ENCODE data around the gene TOPAZ1. TPM values are rescaled to one million over a fixed set of nuclear protein-coding genes. Genes with fewer than 3 reads are reported as not detected.

Gene TOPAZ1
- total and polyA plus RNA-seq, 9 of the 15 experiments (the other 6 are each of a cell fraction or from before 2014, with no cell fraction given): 0.01 TPM; not detected in 8

DNA sequence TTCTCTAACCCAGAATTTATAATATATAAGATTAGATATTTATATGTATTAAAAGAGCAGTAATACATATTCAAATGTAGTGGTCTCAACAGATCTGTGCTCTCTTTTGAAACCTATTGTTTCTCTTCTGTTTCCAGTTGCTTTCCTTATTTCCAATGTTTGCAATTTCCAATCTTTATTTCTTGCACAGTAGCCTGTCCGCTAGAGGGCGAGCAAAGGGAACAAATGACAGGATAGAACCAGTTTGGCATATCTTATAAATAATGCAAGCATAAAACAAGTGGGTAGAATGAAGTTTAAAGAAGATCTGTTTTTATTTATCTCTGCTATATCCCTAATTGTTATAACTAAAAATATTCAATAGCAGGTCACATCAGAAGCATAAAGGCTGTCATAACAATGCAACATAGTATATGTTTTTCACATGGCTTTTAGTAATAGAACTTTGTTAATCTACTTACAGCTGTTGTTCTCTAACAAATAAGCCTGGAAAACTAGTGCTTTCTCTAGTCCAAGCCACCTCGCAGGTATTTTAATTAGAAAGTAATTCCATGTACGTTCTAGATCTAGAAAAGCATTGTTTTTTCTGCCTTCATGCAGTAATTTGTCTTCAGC is 81.8 kb downstream of the TOPAZ1 start (continued):
- TF ChIP-seq, protein P1, sequence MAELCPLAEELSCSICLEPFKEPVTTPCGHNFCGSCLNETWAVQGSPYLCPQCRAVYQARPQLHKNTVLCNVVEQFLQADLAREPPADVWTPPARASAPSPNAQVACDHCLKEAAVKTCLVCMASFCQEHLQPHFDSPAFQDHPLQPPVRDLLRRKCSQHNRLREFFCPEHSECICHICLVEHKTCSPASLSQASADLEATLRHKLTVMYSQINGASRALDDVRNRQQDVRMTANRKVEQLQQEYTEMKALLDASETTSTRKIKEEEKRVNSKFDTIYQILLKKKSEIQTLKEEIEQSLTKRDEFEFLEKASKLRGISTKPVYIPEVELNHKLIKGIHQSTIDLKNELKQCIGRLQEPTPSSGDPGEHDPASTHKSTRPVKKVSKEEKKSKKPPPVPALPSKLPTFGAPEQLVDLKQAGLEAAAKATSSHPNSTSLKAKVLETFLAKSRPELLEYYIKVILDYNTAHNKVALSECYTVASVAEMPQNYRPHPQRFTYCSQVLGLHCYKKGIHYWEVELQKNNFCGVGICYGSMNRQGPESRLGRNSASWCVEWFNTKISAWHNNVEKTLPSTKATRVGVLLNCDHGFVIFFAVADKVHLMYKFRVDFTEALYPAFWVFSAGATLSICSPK (IDR thresholded peaks at IDR 0.05; ENCODE audit: borderline replicate concordance): no peak
- TF ChIP-seq SMC3 (conservative IDR thresholded peaks at IDR 0.05; ENCODE audit: insufficient read depth, low read depth, low read length) (peak; percentile 84), ZNF124 (CRISPR knock-in tag; IDR thresholded peaks at IDR 0.05) (no peak), RFX7 (CRISPR knock-in tag; IDR thresholded peaks at IDR 0.05) (no peak), IFI16 (CRISPR knock-in tag; IDR thresholded peaks at IDR 0.05) (no peak), NFIC (IDR thresholded peaks at IDR 0.05) (0 out of 2 replicates have a peak, but pooled peaks have one; percentile 18), GATAD2B (IDR thresholded peaks at IDR 0.05; ENCODE audit: borderline replicate concordance) (0 out of 2 replicates have a peak, but pooled peaks have one; percentile 39), ZNF778 (CRISPR knock-in tag; IDR thresholded peaks at IDR 0.05) (no peak), ZNF408 (CRISPR knock-in tag; IDR thresholded peaks at IDR 0.05; ENCODE audit: low read depth) (no peak)
- TF ChIP-seq, protein P2, sequence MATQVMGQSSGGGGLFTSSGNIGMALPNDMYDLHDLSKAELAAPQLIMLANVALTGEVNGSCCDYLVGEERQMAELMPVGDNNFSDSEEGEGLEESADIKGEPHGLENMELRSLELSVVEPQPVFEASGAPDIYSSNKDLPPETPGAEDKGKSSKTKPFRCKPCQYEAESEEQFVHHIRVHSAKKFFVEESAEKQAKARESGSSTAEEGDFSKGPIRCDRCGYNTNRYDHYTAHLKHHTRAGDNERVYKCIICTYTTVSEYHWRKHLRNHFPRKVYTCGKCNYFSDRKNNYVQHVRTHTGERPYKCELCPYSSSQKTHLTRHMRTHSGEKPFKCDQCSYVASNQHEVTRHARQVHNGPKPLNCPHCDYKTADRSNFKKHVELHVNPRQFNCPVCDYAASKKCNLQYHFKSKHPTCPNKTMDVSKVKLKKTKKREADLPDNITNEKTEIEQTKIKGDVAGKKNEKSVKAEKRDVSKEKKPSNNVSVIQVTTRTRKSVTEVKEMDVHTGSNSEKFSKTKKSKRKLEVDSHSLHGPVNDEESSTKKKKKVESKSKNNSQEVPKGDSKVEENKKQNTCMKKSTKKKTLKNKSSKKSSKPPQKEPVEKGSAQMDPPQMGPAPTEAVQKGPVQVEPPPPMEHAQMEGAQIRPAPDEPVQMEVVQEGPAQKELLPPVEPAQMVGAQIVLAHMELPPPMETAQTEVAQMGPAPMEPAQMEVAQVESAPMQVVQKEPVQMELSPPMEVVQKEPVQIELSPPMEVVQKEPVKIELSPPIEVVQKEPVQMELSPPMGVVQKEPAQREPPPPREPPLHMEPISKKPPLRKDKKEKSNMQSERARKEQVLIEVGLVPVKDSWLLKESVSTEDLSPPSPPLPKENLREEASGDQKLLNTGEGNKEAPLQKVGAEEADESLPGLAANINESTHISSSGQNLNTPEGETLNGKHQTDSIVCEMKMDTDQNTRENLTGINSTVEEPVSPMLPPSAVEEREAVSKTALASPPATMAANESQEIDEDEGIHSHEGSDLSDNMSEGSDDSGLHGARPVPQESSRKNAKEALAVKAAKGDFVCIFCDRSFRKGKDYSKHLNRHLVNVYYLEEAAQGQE (IDR thresholded peaks at IDR 0.05; ENCODE audit: borderline replicate concordance): peak; percentile 94
- TF ChIP-seq, protein P2 (CRISPR knock-in tag; IDR thresholded peaks at IDR 0.05; ENCODE audit: low read depth): no peak
- TF ChIP-seq, protein P3, sequence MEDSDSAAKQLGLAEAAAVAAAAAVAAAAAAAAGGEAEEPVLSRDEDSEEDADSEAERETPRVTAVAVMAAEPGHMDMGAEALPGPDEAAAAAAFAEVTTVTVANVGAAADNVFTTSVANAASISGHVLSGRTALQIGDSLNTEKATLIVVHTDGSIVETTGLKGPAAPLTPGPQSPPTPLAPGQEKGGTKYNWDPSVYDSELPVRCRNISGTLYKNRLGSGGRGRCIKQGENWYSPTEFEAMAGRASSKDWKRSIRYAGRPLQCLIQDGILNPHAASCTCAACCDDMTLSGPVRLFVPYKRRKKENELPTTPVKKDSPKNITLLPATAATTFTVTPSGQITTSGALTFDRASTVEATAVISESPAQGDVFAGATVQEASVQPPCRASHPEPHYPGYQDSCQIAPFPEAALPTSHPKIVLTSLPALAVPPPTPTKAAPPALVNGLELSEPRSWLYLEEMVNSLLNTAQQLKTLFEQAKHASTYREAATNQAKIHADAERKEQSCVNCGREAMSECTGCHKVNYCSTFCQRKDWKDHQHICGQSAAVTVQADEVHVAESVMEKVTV (CRISPR knock-in tag; IDR thresholded peaks at IDR 0.05): peak; percentile 86
- TF ChIP-seq, protein P4, sequence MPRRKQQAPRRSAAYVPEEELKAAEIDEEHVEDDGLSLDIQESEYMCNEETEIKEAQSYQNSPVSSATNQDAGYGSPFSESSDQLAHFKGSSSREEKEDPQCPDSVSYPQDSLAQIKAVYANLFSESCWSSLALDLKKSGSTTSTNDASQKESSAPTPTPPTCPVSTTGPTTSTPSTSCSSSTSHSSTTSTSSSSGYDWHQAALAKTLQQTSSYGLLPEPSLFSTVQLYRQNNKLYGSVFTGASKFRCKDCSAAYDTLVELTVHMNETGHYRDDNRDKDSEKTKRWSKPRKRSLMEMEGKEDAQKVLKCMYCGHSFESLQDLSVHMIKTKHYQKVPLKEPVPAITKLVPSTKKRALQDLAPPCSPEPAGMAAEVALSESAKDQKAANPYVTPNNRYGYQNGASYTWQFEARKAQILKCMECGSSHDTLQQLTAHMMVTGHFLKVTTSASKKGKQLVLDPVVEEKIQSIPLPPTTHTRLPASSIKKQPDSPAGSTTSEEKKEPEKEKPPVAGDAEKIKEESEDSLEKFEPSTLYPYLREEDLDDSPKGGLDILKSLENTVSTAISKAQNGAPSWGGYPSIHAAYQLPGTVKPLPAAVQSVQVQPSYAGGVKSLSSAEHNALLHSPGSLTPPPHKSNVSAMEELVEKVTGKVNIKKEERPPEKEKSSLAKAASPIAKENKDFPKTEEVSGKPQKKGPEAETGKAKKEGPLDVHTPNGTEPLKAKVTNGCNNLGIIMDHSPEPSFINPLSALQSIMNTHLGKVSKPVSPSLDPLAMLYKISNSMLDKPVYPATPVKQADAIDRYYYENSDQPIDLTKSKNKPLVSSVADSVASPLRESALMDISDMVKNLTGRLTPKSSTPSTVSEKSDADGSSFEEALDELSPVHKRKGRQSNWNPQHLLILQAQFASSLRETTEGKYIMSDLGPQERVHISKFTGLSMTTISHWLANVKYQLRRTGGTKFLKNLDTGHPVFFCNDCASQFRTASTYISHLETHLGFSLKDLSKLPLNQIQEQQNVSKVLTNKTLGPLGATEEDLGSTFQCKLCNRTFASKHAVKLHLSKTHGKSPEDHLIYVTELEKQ (CRISPR knock-in tag; IDR thresholded peaks at IDR 0.05): no peak

All from K562 (cell line).